Measurements from ENCODE around the gene RPL18A. TPM values are rescaled to one million over a fixed set of nuclear protein-coding genes. Genes with fewer than 3 reads are reported as not detected.

Gene RPL18A
- total RNA-seq, 1 donor from 2014 or later: 1,265 TPM

DNA sequence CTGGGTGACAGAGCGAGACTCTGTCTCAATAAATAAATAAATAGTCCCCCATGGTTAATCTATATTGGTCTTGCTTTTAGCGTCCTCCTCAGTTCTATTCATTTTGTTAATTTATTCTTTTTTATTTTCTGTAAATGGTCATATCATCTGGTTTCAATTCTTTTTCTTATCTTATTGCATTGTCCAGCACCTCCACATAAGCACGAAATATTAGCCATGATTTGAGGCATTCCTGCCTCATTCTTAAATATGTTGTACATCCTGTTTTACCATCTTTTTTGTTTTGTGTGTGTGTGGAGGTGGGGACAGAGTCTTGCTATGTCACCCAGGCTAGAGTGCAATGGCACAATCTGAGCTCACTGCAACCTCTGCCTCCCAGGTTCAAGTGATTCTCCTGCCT, 48.5 kb downstream of the RPL18A start:
- no peak for DNase-seq (ENCODE audit: low read depth in 2 of 2)

DNA sequence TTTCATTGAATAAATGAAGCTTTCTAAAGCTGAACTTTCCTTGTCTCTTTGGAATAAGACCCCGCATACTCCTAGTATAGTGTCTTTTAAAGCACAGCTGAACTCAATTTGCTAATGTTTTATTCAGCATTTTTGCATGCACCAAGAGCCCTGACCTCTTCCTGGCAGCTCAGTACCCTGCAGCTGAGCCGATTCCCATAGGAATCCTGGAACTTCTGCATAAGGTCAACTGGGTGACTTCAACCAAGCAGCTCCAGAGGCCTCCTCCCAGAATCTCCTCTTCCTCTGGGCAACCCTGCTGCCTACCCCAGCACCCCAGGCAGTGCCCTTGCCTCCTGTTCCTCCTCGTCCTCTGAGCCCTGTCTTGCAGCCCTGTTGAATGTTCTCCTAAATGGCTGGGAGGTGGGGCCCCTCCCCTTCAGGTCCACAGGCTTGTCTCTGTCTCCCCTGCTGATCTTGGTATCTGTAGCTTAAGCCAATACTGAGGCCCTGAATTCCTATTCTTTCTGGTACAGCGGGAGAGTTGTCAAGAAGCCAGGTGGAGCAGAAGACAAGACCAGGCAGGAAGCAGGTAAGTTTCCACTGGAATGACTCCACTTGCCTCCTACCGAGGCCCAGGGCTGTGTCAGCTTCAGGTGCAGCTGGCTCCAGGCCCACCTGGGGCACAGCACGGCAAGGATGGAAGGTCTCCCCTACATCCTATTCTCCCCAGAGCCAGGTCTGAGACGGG, 49.5 kb downstream of the RPL18A start:
- DNase-seq (ENCODE audit: low read depth in 2 of 2): no peak

DNA sequence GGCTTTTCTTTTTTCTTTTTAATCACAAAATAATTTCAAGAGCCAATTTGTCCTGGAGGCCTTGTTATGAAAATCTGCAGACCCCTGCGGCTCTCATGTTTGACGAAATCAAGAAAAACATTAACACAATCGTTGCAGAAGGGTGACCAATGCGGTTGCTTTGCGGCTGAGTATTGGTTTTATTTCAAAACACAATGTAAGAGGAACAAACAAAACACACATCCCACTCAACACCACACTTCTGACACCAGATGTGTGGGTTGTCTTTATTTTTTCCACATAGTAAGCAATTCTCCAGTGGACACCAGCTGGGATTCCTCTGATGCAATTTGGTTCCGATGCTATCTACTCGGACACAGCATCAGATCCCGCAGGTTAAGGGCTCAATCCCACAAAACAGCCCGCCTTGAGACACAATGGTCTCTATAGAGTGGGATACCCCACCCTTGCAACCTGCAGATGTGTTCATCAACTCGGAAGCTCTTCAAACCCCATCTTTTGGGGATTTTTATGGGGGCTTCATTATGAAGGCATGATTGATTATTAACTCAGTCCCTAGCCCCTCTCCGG, 51.2 kb downstream of the RPL18A start:
- no peak for DNase-seq (ENCODE audit: low read depth in 2 of 2)

Other genes with a start within 250 kb of the RPL18A start
- gene UNC13A, start 171.6 kb upstream of the RPL18A start, total RNA-seq: 0.13 TPM in 2 replicates
- 27.5 and 52.5 TPM in 2 replicates for gene MAP1S, start 140.4 kb upstream of the RPL18A start, total RNA-seq
- 0.63 and 0.90 TPM in 2 replicates for gene FCHO1, start 108.4 kb upstream of the RPL18A start, total RNA-seq
- under 0.01 TPM in 2 replicates for gene B3GNT3, start 64.8 kb upstream of the RPL18A start, total RNA-seq
- not detected in 2 replicates for gene INSL3, start 38.4 kb upstream of the RPL18A start, total RNA-seq
- gene JAK3, start 11.9 kb upstream of the RPL18A start, total RNA-seq: 1.7 and 2.4 TPM in 2 replicates
- not detected in 2 replicates for gene SLC5A5, start 12.0 kb downstream of the RPL18A start, total RNA-seq
- gene CCDC124, start 73.1 kb downstream of the RPL18A start, total RNA-seq: 27.2 and 34.5 TPM in 2 replicates
- gene KCNN1, start 107.2 kb downstream of the RPL18A start, total RNA-seq: under 0.01 and 0.25 TPM in 2 replicates
- 41.1 and 108 TPM in 2 replicates for gene ARRDC2, start 148.3 kb downstream of the RPL18A start, total RNA-seq
- 0.13 TPM in 2 replicates for gene IL12RB1, start 227.0 kb downstream of the RPL18A start, total RNA-seq
- gene MAST3, start 237.9 kb downstream of the RPL18A start, total RNA-seq: 1.2 and 2.9 TPM in 2 replicates

Data from dermis microvascular lymphatic vessel endothelial cell (primary cell).